Measurements from ENCODE around the gene C12orf75. TPM values are rescaled to one million over a fixed set of nuclear protein-coding genes. Genes with fewer than 3 reads are reported as not detected.

Gene C12orf75
- total and polyA plus RNA-seq, 2 of the 13 experiments (the other 11 are each of a cell fraction or from before 2014, with no cell fraction given): 16.1 to 19.8 TPM

DNA sequence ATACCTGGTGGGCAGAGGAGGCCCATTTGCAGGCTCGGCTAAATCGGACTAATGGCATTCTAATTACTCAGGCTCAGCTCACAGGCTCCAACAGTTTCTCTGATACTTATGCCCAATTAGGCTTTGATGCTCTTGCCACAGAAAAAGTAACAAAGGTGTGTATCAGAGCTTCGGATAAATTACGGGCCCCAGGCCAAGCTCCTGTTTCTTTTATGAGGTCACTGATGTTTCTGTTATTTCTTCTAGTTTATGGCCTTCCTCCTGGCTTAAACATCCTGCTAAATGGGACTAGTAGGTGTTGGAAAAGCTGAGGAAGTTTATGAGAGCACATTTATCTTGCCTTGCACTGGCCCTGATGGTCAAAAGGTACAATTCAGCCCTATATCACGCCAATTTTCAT, 28.8 kb upstream of the C12orf75 start:
- TF ChIP-seq SRF (IDR thresholded peaks at IDR 0.05; ENCODE audit: low read depth, low read length): no peak
- no peak for TF ChIP-seq HNRNPUL1 (IDR thresholded peaks at IDR 0.05; ENCODE audit: low read depth, low read length)
- TF ChIP-seq, protein P1, sequence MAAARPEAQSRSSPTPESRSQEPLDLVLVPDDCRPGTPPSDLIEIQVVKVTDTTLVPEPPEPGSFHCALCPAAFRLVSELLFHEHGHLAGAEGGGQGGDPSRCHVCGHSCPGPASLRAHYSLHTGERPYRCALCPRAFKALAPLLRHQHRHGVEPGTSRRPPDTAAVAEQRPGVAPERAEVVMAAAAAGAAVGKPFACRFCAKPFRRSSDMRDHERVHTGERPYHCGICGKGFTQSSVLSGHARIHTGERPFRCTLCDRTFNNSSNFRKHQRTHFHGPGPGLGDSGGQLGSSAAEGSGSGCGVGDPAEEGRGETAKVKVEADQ (CRISPR knock-in tag; IDR thresholded peaks at IDR 0.05; ENCODE audit: borderline replicate concordance): no peak
- no peak for TF ChIP-seq ATF7-NPFF (CRISPR knock-in tag; IDR thresholded peaks at IDR 0.05; ENCODE audit: low read depth)
- TF ChIP-seq, protein P2, sequence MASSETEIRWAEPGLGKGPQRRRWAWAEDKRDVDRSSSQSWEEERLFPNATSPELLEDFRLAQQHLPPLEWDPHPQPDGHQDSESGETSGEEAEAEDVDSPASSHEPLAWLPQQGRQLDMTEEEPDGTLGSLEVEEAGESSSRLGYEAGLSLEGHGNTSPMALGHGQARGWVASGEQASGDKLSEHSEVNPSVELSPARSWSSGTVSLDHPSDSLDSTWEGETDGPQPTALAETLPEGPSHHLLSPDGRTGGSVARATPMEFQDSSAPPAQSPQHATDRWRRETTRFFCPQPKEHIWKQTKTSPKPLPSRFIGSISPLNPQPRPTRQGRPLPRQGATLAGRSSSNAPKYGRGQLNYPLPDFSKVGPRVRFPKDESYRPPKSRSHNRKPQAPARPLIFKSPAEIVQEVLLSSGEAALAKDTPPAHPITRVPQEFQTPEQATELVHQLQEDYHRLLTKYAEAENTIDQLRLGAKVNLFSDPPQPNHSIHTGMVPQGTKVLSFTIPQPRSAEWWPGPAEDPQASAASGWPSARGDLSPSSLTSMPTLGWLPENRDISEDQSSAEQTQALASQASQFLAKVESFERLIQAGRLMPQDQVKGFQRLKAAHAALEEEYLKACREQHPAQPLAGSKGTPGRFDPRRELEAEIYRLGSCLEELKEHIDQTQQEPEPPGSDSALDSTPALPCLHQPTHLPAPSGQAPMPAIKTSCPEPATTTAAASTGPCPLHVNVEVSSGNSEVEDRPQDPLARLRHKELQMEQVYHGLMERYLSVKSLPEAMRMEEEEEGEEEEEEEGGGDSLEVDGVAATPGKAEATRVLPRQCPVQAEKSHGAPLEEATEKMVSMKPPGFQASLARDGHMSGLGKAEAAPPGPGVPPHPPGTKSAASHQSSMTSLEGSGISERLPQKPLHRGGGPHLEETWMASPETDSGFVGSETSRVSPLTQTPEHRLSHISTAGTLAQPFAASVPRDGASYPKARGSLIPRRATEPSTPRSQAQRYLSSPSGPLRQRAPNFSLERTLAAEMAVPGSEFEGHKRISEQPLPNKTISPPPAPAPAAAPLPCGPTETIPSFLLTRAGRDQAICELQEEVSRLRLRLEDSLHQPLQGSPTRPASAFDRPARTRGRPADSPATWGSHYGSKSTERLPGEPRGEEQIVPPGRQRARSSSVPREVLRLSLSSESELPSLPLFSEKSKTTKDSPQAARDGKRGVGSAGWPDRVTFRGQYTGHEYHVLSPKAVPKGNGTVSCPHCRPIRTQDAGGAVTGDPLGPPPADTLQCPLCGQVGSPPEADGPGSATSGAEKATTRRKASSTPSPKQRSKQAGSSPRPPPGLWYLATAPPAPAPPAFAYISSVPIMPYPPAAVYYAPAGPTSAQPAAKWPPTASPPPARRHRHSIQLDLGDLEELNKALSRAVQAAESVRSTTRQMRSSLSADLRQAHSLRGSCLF (CRISPR knock-in tag; IDR thresholded peaks at IDR 0.05; ENCODE audit: borderline replicate concordance): no peak
- TF ChIP-seq ZNF598 (CRISPR knock-in tag; IDR thresholded peaks at IDR 0.05; ENCODE audit: borderline replicate concordance): no peak
- TF ChIP-seq ZNF225 (CRISPR knock-in tag; IDR thresholded peaks at IDR 0.05): no peak
- TF ChIP-seq ZNF616 (CRISPR knock-in tag; IDR thresholded peaks at IDR 0.05; ENCODE audit: low read depth): no peak
- TF ChIP-seq, protein P3, sequence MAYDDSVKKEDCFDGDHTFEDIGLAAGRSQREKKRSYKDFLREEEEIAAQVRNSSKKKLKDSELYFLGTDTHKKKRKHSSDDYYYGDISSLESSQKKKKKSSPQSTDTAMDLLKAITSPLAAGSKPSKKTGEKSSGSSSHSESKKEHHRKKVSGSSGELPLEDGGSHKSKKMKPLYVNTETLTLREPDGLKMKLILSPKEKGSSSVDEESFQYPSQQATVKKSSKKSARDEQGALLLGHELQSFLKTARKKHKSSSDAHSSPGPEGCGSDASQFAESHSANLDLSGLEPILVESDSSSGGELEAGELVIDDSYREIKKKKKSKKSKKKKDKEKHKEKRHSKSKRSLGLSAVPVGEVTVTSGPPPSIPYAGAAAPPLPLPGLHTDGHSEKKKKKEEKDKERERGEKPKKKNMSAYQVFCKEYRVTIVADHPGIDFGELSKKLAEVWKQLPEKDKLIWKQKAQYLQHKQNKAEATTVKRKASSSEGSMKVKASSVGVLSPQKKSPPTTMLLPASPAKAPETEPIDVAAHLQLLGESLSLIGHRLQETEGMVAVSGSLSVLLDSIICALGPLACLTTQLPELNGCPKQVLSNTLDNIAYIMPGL (CRISPR knock-in tag; IDR thresholded peaks at IDR 0.05; ENCODE audit: borderline replicate concordance in 1 of 2, low read depth in 1 of 2): no peak
- TF ChIP-seq FOXK1 (CRISPR knock-in tag; IDR thresholded peaks at IDR 0.05; ENCODE audit: borderline replicate concordance, low read depth): no peak
- TF ChIP-seq, protein P4, sequence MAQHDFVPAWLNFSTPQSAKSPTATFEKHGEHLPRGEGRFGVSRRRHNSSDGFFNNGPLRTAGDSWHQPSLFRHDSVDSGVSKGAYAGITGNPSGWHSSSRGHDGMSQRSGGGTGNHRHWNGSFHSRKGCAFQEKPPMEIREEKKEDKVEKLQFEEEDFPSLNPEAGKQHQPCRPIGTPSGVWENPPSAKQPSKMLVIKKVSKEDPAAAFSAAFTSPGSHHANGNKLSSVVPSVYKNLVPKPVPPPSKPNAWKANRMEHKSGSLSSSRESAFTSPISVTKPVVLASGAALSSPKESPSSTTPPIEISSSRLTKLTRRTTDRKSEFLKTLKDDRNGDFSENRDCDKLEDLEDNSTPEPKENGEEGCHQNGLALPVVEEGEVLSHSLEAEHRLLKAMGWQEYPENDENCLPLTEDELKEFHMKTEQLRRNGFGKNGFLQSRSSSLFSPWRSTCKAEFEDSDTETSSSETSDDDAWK (CRISPR knock-in tag; IDR thresholded peaks at IDR 0.05): no peak
- Histone ChIP-seq H3K4me1 (ENCODE audit: insufficient read depth, low read length) (no peaks in the 10 kb centered on the region), H2AFZ (ENCODE audit: low read length) (no peak overlapping the region), H3K9me3 (ENCODE audit: low read length) (no peaks in the 10 kb centered on the region; the same call in 1 of the 2 replicates), H3K4me2 (ENCODE audit: low read depth, low read length) (no peak overlapping the region), H3K4me3 (replicated peaks in 1 of 3; ENCODE audit: insufficient read depth in 1 of 3, low read depth in 2 of 3, low read length in 3 of 3) (no peak overlapping the region), H3K79me2 (ENCODE audit: insufficient read depth, low read length) (no peaks in the 10 kb centered on the region), H3K36me3 (replicated peaks in 1 of 2; ENCODE audit: control insufficient read depth in 1 of 2, insufficient read depth in 2 of 2, low read length in 2 of 2) (no peaks in the 10 kb centered on the region), H3K27me3 (ENCODE audit: control insufficient read depth in 1 of 2, insufficient read depth in 2 of 2, low read length in 2 of 2) (0 out of 5 replicates have a peak, but pooled peaks cover 0 to 1% of the 10 kb centered on the region in 2 experiments), H3K9ac (ENCODE audit: insufficient read depth, low read depth, low read length) (no peak overlapping the region), H4K20me1 (ENCODE audit: insufficient read depth, low read length) (no peaks in the 10 kb centered on the region), H3K27ac (ENCODE audit: extremely low read length, insufficient read depth, low read length) (no peak overlapping the region)
- 58% methylated on average over 5 of the region's 5 CpGs for WGBS (ENCODE audit: low lambda C conversion rate)
- no peak for FAIRE-seq
- CTCF ChIA-PET (ENCODE audit: low intra/inter-chr PET ratio, low total read pairs): no interaction called here
- in situ Hi-C loops (cut with HindIII; ENCODE audit: extremely low pct_ligation_motif_present, low pct_unique_long_range_greater_than_20kb) (no loop called here), intact Hi-C loops (cut with micrococcal nuclease; ENCODE audit: unreplicated experiment) (no loop called here)
- no peak for DNase-seq (ENCODE audit: low spot score)
- ATAC-seq: no peak
- POLR2A ChIA-PET: no interaction called here
- no TSS peak for BruUV-seq (replicated peaks)

Measured in HepG2 (cell line).